ENCODE data around the gene ZPLD1.

The ZPLD1 gene

GRCh38 chr3:102434715-102435114, at the start of gene ZPLD1:
Gene ZPLD1 (plus strand): TSS chr3:102435015. CDS start chr3:102438488, 3,473 bp downstream.
- Histone ChIP-seq H3F3A (ENCODE audit: insufficient read depth, low read length) (no peaks in the 10 kb centered on the region), H4K20me1 (ENCODE audit: insufficient read depth, low read length) (no peaks in the 10 kb centered on the region), H3K9me3 (ENCODE audit: low read length) (no peaks in the 10 kb centered on the region), H3K27ac (ENCODE audit: low read depth, low read length, poor library complexity, severe bottlenecking) (no peak within 1 kb of the TSS), H3K9me2 (ENCODE audit: low read depth, low read length) (no peaks in the 10 kb centered on the region), H3K27me3 (ENCODE audit: insufficient read depth, low read length) (no peaks in the 10 kb centered on the region), H3K4me2 (ENCODE audit: low read length) (no peak within 1 kb of the TSS), H3K36me3 (ENCODE audit: insufficient read depth, low read length) (no peaks in the 10 kb centered on the region), H3K79me2 (ENCODE audit: insufficient read depth, low read length) (no peaks in the 10 kb centered on the region), H3K9ac (ENCODE audit: low read length) (no peak within 1 kb of the TSS), H3K4me3 (ENCODE audit: low read depth, low read length, poor library complexity, severe bottlenecking) (no peak within 1 kb of the TSS), H2AFZ (ENCODE audit: low read length) (no peak within 1 kb of the TSS), H3K4me1 (ENCODE audit: insufficient read depth, low read length, severe bottlenecking) (no peaks in the 10 kb centered on the region)
- no peak for TF ChIP-seq CTCF (IDR thresholded peaks at IDR 0.05; ENCODE audit: low read length)
- no peak for TF ChIP-seq EZH2 (IDR thresholded peaks at IDR 0.05; ENCODE audit: borderline replicate concordance, low read length)

GRCh38 chr3:102390171-102390864, 44.5 kb upstream of the ZPLD1 start:
- H3K79me2 ChIP-seq (ENCODE audit: insufficient read depth, low read length) = no peaks in the 10 kb centered on the region
- no peaks in the 10 kb centered on the region for H4K20me1 ChIP-seq (ENCODE audit: insufficient read depth, low read length)
- no peaks in the 10 kb centered on the region for H3K4me1 ChIP-seq (ENCODE audit: insufficient read depth, low read length, severe bottlenecking)
- H3K36me3 ChIP-seq (ENCODE audit: insufficient read depth, low read length) = no peaks in the 10 kb centered on the region
- H3K27ac ChIP-seq (ENCODE audit: low read depth, low read length, poor library complexity, severe bottlenecking) = no peak overlapping the region
- H3K27me3 ChIP-seq (ENCODE audit: insufficient read depth, low read length) = no peaks in the 10 kb centered on the region
- no peaks in the 10 kb centered on the region for H3F3A ChIP-seq (ENCODE audit: insufficient read depth, low read length)
- H2AFZ ChIP-seq (ENCODE audit: low read length) = no peak overlapping the region
- no peak overlapping the region for H3K9ac ChIP-seq (ENCODE audit: low read length)
- no peaks in the 10 kb centered on the region for H3K9me2 ChIP-seq (ENCODE audit: low read depth, low read length)
- no peak for TF ChIP-seq CTCF (IDR thresholded peaks at IDR 0.05; ENCODE audit: low read length)
- H3K9me3 ChIP-seq (ENCODE audit: low read length) = no peaks in the 10 kb centered on the region
- H3K4me2 ChIP-seq (ENCODE audit: low read length) = no peak overlapping the region
- no peak overlapping the region for H3K4me3 ChIP-seq (ENCODE audit: low read depth, low read length, poor library complexity, severe bottlenecking)

GRCh38 chr3:102390916-102391315, 43.9 kb upstream of the ZPLD1 start:
- no peaks in the 10 kb centered on the region for H3F3A ChIP-seq (ENCODE audit: insufficient read depth, low read length)
- no peak overlapping the region for H3K27ac ChIP-seq (ENCODE audit: low read depth, low read length, poor library complexity, severe bottlenecking)
- H4K20me1 ChIP-seq (ENCODE audit: insufficient read depth, low read length) = no peaks in the 10 kb centered on the region
- H3K36me3 ChIP-seq (ENCODE audit: insufficient read depth, low read length) = no peaks in the 10 kb centered on the region
- H3K27me3 ChIP-seq (ENCODE audit: insufficient read depth, low read length) = no peaks in the 10 kb centered on the region
- no peak overlapping the region for H2AFZ ChIP-seq (ENCODE audit: low read length)
- H3K9me3 ChIP-seq (ENCODE audit: low read length) = no peaks in the 10 kb centered on the region
- H3K4me1 ChIP-seq (ENCODE audit: insufficient read depth, low read length, severe bottlenecking) = no peaks in the 10 kb centered on the region
- no peak overlapping the region for H3K4me2 ChIP-seq (ENCODE audit: low read length)
- H3K9ac ChIP-seq (ENCODE audit: low read length) = no peak overlapping the region
- no peaks in the 10 kb centered on the region for H3K9me2 ChIP-seq (ENCODE audit: low read depth, low read length)
- no peak overlapping the region for H3K4me3 ChIP-seq (ENCODE audit: low read depth, low read length, poor library complexity, severe bottlenecking)
- no peaks in the 10 kb centered on the region for H3K79me2 ChIP-seq (ENCODE audit: insufficient read depth, low read length)
- TF ChIP-seq CTCF (IDR thresholded peaks at IDR 0.05; ENCODE audit: low read length) (no peak), EZH2 (IDR thresholded peaks at IDR 0.05; ENCODE audit: borderline replicate concordance, low read length) (no peak)

Measured in OCI-LY1 (cell line).